Naive thymus-derived CD8-positive, alpha-beta T cell (primary cell): ENCODE measurements around the gene HAAO. TPM values are rescaled to one million over a fixed set of nuclear protein-coding genes. Genes with fewer than 3 reads are reported as not detected.
"Not testable (repeated sequence)": the region's sequence is repeated elsewhere in the genome, so short reads cannot be mapped to it uniquely, and the experiment has no call there.

ENCODE experiments used
- ATAC-seq, 2 donors: fragments of 150-1000 bp; cut with Tn5 transposase in 1 of 2; sonication (Bioruptor Pico), chemical (Tn5 transposase) in 1 of 2; 1 replicate in 1 of 2; 2 replicates in 1 of 2; pipeline ENCODE4 v1.10.0; 2021; ENCODE audit warnings: mild to moderate bottlenecking in 2 of 2, moderate library complexity in 2 of 2
- POLR2A ChIA-PET: fragments of 350-600 bp; sonication (Branson Sonifier 250); formaldehyde crosslinking; loops from one replicate; lab custom pipeline; 2021; ENCODE audit warnings: antibody characterized with exemption; lab: Charles Lee
- DNase-seq, 10 donors: peaks; one replicate each; pipeline versions ENCODE4 v3.0.0 to v3.0.0-alpha.2; 2020 to 2022
- H3K27ac Mint-ChIP-seq, 10 donors: one replicate each; pipeline ENCODE4 v1.8.0; 2020 to 2022; ENCODE audit warnings: mild to moderate bottlenecking in 10 of 10, mixed read lengths in 10 of 10, moderate library complexity in 4 of 10, inconsistent platforms in 1 of 10
- H3K27me3 Mint-ChIP-seq, 5 donors: one replicate each; pipeline ENCODE4 v1.8.0; 2021 to 2022; ENCODE audit warnings: mixed read lengths in 5 of 5
- H3K36me3 Mint-ChIP-seq, 3 donors: one replicate each; pipeline ENCODE4 v1.8.0; 2020 to 2022; ENCODE audit warnings: mixed read lengths in 3 of 3, mild to moderate bottlenecking in 2 of 3, inconsistent platforms in 1 of 3
- H3K4me1 Mint-ChIP-seq, 4 donors: one replicate each; pipeline ENCODE4 v1.8.0; 2021 to 2022; ENCODE audit warnings: mixed read lengths in 4 of 4
- H3K4me3 Mint-ChIP-seq, 10 donors: one replicate each; pipeline ENCODE4 v1.8.0; 2020 to 2022; ENCODE audit warnings: mild to moderate bottlenecking in 10 of 10, mixed read lengths in 10 of 10, moderate library complexity in 6 of 10, inconsistent platforms in 1 of 10
- H3K9me3 Mint-ChIP-seq, 9 donors: one replicate each; pipeline ENCODE4 v1.8.0; 2020 to 2022; ENCODE audit warnings: mixed read lengths in 9 of 9, mild to moderate bottlenecking in 3 of 9, inconsistent platforms in 1 of 9, moderate library complexity in 1 of 9
- polyA plus RNA-seq, 3 donors: library from polyadenylated mRNA; unstranded; fragments of 300-500 nt; fragmentation: Illumina TruSeq; gene quantifications; one replicate each; pipeline ENCODE4 v1.2.3, GENCODE V29; 2021
- total RNA-seq, 8 experiments: library from RNA in 2 of 8; stranded (reverse) in 2 of 8; gene quantifications; one replicate each; pipeline ENCODE4 v1.2.3 and lab custom pipeline; 2021 to 2026

HAAO gene
- total and polyA plus RNA-seq, 5 experiments from 2014 or later, result 0.25 to 0.80 (median 0.47) TPM

DNA sequence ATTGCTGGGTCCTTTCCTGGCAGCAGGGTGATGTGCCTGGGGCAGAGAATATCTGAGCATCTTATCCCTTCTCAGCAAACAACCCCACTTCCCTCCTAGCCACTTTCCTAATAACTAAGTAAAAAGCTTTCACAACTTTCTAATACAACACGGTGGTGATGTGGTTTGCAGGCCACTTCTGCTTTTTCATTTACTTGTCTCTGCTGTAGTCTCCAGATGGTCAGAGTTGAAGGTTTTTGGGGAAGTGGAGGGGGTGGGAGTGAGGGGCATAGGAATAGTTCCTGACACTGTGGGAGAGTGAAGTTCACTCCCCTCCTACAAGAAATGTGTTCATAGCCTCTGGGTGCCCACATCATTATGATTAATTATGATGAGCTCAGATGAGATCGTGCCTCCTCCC, 40.1 kb downstream of the HAAO start:
- Mint-ChIP-seq H3K4me3 (peak overlapping the region in 1 of 10 donors; percentile 24), H3K4me1 (peaks cover 0 to 38% (median 7%) of the 10 kb centered on the region in 4 donors), H3K9me3 (no peaks in the 10 kb centered on the region), H3K27ac (peak overlapping the region in 3 of 10 donors; percentile 4 to 63 (median 44)), H3K36me3 (peaks cover 0 to 46% (median 15%) of the 10 kb centered on the region in 3 donors), H3K27me3 (no peaks in the 10 kb centered on the region)
- DNase-seq (no peak), ATAC-seq (no peak)
- POLR2A ChIA-PET, result interaction anchor here (0.6 to 1.4 kb wide), 2 partner anchors 40 to 58 kb away, joined by 3 to 6 read pairs; no protein-coding TSS in a partner anchor

DNA sequence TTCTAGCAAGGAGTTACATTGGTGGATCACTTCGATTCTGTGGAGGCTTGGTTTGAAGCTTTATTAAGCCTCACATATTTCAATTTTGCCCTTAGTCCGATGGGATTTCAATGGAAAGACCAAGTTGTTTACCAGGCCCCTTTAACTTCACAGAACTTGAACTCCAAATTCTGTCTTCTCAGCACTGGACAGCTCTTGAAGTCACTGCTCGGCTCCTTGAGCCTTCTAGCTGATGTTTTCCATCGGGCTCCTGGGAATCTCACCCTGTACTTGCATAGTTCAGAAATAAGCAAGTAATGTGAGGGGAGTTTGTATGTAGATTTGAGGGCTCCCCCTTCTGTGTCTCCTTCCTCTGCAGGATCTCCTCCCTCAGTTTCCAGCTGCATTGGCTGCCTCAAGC, 43.5 kb downstream of the HAAO start:
- H3K9me3 Mint-ChIP-seq, result no peaks in the 10 kb centered on the region
- POLR2A ChIA-PET, result no interaction called here

DNA sequence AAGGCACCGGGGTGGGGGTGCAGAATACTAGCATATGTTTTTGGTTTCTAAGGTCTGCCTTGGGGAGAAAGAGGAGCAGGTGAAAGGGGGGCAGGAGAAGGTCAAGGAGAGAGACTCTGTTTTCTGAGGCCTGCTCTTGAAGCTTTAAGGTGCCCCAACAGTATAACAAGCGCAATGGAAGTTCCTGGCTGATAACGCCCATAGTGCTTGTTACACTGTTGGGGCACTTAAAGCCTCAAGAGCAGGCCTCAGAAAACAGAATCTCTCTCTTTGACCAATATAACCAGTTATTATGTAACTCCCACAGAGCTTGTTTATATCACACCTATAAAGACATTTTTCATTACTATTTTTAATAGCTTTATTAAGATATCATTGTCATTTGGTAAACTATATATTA, 45.0 kb downstream of the HAAO start:
- no peak overlapping the region for H3K27ac Mint-ChIP-seq
- peaks cover 0 to 44% (median 15%) of the 10 kb centered on the region in 3 donors for H3K36me3 Mint-ChIP-seq
- H3K27me3 Mint-ChIP-seq, result no peaks in the 10 kb centered on the region
- no peak for ATAC-seq
- no peak for DNase-seq
- POLR2A ChIA-PET, result no interaction called here
- H3K9me3 Mint-ChIP-seq, result no peaks in the 10 kb centered on the region
- H3K4me3 Mint-ChIP-seq, result no peak overlapping the region
- H3K4me1 Mint-ChIP-seq, result peaks cover 0 to 13% (median 8%) of the 10 kb centered on the region in 4 donors

More for the DNA sequence above, 43.5 kb downstream of the HAAO start:
- no peak for DNase-seq
- H3K4me1 Mint-ChIP-seq, result peaks cover 0 to 24% (median 7%) of the 10 kb centered on the region in 4 donors
- H3K27ac Mint-ChIP-seq, result peak overlapping the region in 2 of 10 donors; percentile 57 to 61
- H3K4me3 Mint-ChIP-seq, result no peak overlapping the region
- no peak for ATAC-seq
- peaks cover 0 to 52% (median 23%) of the 10 kb centered on the region in 3 donors for H3K36me3 Mint-ChIP-seq
- no peaks in the 10 kb centered on the region for H3K27me3 Mint-ChIP-seq

DNA sequence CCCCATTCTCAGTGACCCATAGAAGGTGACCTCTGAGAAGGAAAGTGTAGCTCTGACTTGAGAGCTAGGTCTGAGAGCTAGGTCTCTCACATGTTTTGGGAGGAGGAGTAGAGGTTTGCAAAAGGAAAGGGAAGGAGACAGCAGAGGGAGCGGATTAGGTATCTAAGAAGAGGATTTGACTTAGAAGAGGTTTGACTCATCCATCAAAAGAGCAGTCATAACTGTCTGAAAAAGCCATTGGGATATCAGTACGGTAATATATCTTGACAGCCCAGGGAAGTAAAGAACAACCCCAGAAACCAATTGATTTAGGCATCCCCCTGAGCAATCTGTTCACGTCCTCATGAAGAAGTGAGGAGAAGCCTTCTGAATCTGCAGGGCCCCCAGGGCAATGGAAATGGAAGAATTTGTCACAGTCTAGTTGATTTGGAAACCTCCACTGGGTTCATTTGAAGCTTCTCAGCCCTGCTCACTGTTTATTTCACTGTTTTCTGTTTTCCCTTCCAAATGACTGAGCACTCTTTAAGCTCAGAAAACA, 47.8 kb downstream of the HAAO start:
- Mint-ChIP-seq H3K4me3 (no peak overlapping the region), H3K27me3 (no peaks in the 10 kb centered on the region), H3K36me3 (peaks cover 4 to 49% (median 33%) of the 10 kb centered on the region in 3 donors), H3K27ac (peak overlapping the region in 1 of 10 donors; percentile 52), H3K4me1 (peaks cover 0 to 6% (median 0%) of the 10 kb centered on the region in 4 donors), H3K9me3 (peaks cover 0 to 4% (median 0%) of the 10 kb centered on the region in 9 donors)
- POLR2A ChIA-PET, result no interaction called here
- ATAC-seq (no peak), DNase-seq (no peak)

DNA sequence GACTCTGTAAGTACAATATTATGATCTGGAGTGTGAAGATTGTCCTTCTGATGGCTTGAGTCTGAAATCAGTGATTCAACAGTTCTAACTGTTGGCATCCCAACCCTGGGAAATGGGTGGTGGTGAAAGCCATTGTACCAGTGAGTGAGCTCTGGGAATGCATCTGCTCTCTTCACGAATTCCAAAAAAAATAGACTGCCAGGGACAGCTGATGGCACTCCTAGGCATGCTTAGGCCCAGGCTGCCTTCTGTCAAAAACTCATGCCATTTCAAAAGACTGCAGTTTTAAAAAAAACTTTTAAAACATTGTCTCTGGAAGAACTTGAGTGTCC, 48.8 kb downstream of the HAAO start:
- H3K36me3 Mint-ChIP-seq, result peaks cover 12 to 52% (median 42%) of the 10 kb centered on the region in 3 donors
- H3K9me3 Mint-ChIP-seq, result peaks cover 0 to 11% (median 4%) of the 10 kb centered on the region in 9 donors
- H3K27me3 Mint-ChIP-seq, result no peaks in the 10 kb centered on the region
- no peak for DNase-seq
- no peak for ATAC-seq
- peaks cover 0 to 6% (median 0%) of the 10 kb centered on the region in 4 donors for H3K4me1 Mint-ChIP-seq
- POLR2A ChIA-PET, result no interaction called here
- no peak overlapping the region for H3K4me3 Mint-ChIP-seq
- H3K27ac Mint-ChIP-seq, result peak overlapping the region in 2 of 10 donors; percentile 13 to 65

DNA sequence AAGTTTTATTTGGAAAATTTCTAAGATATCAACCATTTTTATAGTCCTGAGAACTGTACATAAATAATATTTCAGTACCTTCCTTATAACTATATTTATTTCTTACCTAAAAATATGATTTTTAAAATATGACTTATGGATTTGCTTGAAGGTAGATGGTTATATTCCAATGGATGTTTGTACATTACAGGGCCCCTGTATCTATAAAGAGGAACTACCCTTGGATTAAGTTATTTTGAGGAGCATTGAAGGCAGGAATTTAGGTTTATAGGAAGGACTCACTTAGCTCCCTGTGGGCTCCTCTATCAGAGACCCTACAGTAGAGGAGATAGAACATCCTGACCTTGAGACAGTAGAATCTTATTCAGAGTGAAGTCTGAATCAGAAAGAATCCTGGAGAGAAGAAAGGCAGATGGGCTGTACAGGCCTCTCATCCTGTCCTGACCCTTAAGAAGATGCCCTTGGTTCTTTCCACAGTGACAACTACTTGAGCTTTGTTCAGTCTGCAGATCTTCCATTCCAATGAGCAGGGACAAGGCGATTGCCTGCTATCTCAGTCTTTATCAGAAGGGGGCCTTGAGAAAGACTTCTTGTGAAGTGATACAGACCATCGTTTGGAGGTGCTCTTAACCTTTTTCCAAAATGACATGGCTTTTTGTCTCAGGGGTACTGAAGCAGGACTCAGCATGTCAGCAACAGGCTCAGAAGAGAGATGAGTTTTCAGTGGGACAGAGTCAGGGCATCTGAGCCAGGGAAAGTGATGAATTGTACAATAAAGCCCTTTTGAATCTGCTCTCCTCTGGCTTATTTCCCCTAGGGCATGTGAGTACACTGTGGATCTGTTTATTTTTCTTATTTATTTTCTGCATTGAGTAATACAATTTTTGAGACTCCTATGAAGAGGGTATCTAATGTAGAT, 49.4 kb downstream of the HAAO start:
- Mint-ChIP-seq H3K27me3 (no peaks in the 10 kb centered on the region), H3K4me3 (no peak overlapping the region), H3K27ac (peak overlapping the region in 3 of 10 donors; percentile 11 to 65 (median 13)), H3K36me3 (peaks cover 14 to 51% (median 48%) of the 10 kb centered on the region in 3 donors), H3K4me1 (peaks cover 0 to 6% (median 0%) of the 10 kb centered on the region in 4 donors), H3K9me3 (peaks cover 0 to 11% (median 4%) of the 10 kb centered on the region in 9 donors)
- DNase-seq (no peak), ATAC-seq (no peak)
- POLR2A ChIA-PET, result interaction anchor here (0.7 kb wide), 1 partner anchor 11 kb away, joined by 3 read pairs; no protein-coding TSS in a partner anchor

DNA sequence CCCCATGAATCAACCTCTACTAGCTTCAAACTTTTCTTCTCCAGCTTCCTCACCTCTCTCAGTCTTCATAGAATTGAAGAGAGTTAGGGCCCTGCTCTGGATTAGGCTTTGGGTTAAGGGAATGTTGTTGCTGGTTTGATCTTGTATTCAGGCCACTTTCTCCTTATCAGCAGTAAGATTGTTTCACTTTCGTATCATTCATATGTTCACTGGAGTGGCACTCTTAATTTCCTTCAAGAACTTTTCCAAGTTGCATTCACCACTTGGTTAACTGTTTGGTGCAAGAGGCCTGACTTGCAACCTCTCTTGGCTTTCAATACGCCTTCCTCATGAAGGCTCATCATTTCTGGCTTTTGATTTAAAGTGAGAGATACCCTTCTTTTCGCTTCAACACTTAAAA, 51.2 kb downstream of the HAAO start:
- peaks cover 23 to 59% (median 57%) of the 10 kb centered on the region in 3 donors for H3K36me3 Mint-ChIP-seq

DNA sequence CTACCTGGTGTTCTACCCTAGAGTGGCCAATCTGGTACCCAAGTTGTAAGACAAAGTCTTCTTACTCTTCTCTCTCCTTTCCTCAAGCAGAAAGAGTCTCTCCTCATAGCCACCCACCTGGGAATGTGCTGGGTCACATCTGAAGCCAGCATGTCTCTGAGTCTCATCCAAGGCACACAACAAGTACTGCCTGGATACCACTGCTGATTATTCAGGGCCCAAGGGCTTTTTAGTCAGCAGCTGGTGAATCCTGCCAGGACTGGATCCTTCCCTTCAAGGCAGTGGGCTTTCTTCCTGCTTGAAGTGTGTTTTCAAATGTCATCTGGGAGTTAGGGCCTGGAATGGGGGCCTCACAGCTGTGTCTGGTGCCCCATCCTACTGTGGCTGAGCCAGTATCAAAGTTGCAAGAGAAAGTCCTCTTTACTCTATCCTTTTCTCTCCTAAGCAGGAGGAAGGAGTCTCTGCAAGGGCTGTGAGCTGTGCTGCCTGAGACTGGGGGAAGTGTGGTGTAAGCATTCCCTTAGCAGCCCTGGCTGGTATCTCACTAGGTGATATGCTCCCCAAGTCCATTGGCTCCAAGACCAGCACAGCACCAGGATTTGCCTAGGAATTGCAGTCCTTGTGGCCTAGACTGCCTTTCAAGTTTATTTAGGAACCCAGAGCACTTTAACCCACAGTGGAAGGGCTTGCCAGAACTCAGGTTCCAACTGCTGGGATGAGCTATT, 55.6 kb downstream of the HAAO start:
- Mint-ChIP-seq H3K4me3 (no peak overlapping the region), H3K9me3 (peaks cover 13 to 54% (median 27%) of the 10 kb centered on the region in 9 donors), H3K4me1 (no peaks in the 10 kb centered on the region), H3K36me3 (peaks cover 57 to 95% (median 91%) of the 10 kb centered on the region in 3 donors), H3K27me3 (no peaks in the 10 kb centered on the region), H3K27ac (peak overlapping the region in 1 of 10 donors; percentile 21)
- no peak for DNase-seq
- POLR2A ChIA-PET, result no interaction called here
- no peak for ATAC-seq

More for the DNA sequence above, 51.2 kb downstream of the HAAO start:
- Mint-ChIP-seq H3K4me3 (no peak overlapping the region), H3K9me3 (peaks cover 0 to 22% (median 8%) of the 10 kb centered on the region in 9 donors), H3K27ac (no peak overlapping the region), H3K4me1 (peaks cover 0 to 6% (median 0%) of the 10 kb centered on the region in 4 donors), H3K27me3 (no peaks in the 10 kb centered on the region)
- POLR2A ChIA-PET, result no interaction called here
- ATAC-seq, result no peak
- no peak for DNase-seq

DNA sequence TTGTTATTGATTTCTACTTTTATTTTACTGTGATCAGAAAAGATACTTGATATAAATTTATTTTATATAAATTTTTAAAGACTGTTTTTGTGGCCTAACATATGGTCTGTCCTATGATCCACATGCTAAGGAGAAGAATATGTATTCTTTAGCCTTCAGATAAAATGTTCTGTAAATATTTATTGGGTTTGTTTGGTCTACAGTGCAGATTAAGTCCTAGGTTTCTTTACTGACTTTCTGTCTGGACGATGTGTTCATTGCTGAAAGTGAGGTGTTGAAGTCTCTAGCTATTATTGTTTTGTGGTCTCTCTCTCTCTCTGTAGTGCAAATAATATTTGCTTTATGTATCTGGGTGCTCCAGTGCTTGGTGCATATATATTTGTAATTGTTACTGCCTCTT, 58.5 kb downstream of the HAAO start:
- peaks cover 13 to 62% (median 34%) of the 10 kb centered on the region in 9 donors for H3K9me3 Mint-ChIP-seq
- POLR2A ChIA-PET, result no interaction called here
- H3K36me3 Mint-ChIP-seq, result peaks cover 66 to 96% (median 95%) of the 10 kb centered on the region in 3 donors
- H3K27ac Mint-ChIP-seq, result no peak overlapping the region
- no peaks in the 10 kb centered on the region for H3K27me3 Mint-ChIP-seq
- no peak for DNase-seq
- no peak for ATAC-seq
- H3K4me3 Mint-ChIP-seq, result no peak overlapping the region
- no peaks in the 10 kb centered on the region for H3K4me1 Mint-ChIP-seq

DNA sequence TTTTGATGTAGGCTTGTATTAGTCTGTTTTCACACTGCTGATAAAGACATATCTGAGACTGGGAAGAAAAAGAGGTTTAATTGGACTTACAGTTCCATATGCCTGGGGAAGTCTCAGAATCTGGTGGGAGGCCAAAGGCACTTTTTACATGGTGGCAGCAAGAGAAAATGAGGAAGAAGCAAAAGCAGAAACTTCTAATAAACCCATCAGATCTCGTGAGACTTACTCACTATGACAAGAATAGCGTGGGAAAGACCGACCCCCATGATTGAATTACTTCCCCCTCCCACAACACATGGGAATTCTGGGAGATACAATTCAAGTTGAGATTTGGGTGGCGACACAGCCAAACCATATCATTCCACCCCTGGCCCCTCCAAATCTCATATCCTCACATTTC, 61.1 kb downstream of the HAAO start:
- H3K36me3 Mint-ChIP-seq, result peaks cover 62 to 95% (median 87%) of the 10 kb centered on the region in 3 donors
- POLR2A ChIA-PET, ATAC-seq, H3K27ac Mint-ChIP-seq, H3K27me3 Mint-ChIP-seq, H3K4me3 Mint-ChIP-seq, DNase-seq, H3K4me1 Mint-ChIP-seq: not testable (repeated sequence)
- H3K9me3 Mint-ChIP-seq, result peaks cover 16 to 54% (median 32%) of the 10 kb centered on the region in 9 donors

DNA sequence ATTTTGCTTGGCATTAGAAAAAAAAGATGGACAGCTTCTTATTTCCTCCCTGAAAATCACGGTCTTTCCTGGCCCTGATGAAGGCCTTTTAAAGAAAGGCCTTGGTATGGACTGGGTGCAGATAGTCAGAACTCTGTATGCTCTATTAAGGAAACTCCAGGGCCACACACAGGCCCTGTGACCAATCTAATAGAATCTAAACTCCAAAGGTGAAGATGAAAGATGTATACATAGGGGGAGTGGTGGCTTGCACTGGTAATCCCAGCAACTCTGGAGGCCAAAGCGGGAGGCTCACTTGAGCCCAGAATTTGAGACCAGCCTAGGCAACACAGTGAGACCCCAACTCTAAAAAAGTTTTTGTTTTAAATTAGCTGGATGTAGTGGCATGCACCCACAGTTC, 65.7 kb downstream of the HAAO start:
- peaks cover 27 to 83% (median 59%) of the 10 kb centered on the region in 3 donors for H3K36me3 Mint-ChIP-seq
- H3K9me3 Mint-ChIP-seq, result peaks cover 0 to 14% (median 8%) of the 10 kb centered on the region in 9 donors
- no peak overlapping the region for H3K4me3 Mint-ChIP-seq
- no peaks in the 10 kb centered on the region for H3K27me3 Mint-ChIP-seq
- ATAC-seq (no peak), DNase-seq (no peak)
- POLR2A ChIA-PET, result no interaction called here
- H3K27ac Mint-ChIP-seq, result no peak overlapping the region
- peaks cover 0 to 6% (median 2%) of the 10 kb centered on the region in 4 donors for H3K4me1 Mint-ChIP-seq

DNA sequence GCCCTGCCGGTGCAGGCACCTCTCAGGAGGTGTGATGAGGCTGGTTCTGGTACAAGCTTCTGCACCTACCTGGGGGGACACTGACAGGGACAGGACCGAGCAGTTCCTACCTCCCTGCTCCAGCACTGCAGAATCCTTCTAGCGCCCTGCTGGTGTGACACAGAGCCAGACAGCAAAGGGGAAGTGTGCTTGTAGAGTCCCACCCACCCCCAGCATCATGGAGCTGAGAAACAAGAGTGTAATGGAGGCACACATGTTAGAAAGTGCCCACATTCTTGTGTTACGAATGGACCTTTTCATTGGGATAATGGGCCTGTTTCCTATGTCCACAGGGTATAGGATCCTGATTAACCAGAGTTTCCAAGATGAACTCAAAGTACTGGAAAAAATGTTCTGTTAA, 66.7 kb downstream of the HAAO start:
- DNase-seq, result no peak
- peaks cover 0 to 10% (median 8%) of the 10 kb centered on the region in 9 donors for H3K9me3 Mint-ChIP-seq
- peaks cover 18 to 73% (median 49%) of the 10 kb centered on the region in 3 donors for H3K36me3 Mint-ChIP-seq
- no peak overlapping the region for H3K27ac Mint-ChIP-seq
- H3K4me3 Mint-ChIP-seq, result no peak overlapping the region
- no peak for ATAC-seq
- POLR2A ChIA-PET, result no interaction called here
- peaks cover 0 to 6% (median 2%) of the 10 kb centered on the region in 4 donors for H3K4me1 Mint-ChIP-seq
- H3K27me3 Mint-ChIP-seq, result no peaks in the 10 kb centered on the region
